IMR-90 (cell line): ENCODE data around the gene NEIL1. TPM values are rescaled to one million over a fixed set of nuclear protein-coding genes. Genes with fewer than 3 reads are reported as not detected.

Source experiments
- ATAC-seq: fragments of 200-7000 bp; cut with Tn5 transposase; 2 replicates; pipeline ENCODE4 v1.9.1; 2020; ENCODE audit warnings: low read depth, mild to moderate bottlenecking, moderate library complexity
- BruUV-seq: library from RNA; stranded (reverse); fragments of 400-500 nt; replicated peaks from 2 replicates; lab custom pipeline; 2021; lab: Mats Ljungman, UMichigan
- CTCF ChIA-PET: fragments of 300-600 bp; formaldehyde crosslinking; extraction: SDS; loops from one replicate; lab custom pipeline; 2021; ENCODE audit warnings: antibody characterized with exemption; lab: Yijun Ruan, JAX
- POLR2A ChIA-PET: fragments of 300-600 bp; sonication (Branson Sonifier 250); formaldehyde crosslinking; loops from one replicate; lab custom pipeline; 2022; ENCODE audit warnings: antibody characterized with exemption; ENCODE audit not compliant: unreplicated experiment; lab: Charles Lee
- DNase-seq: peaks from one replicate; pipeline ENCODE4 v3.0.0; 2013
- H2AFZ ChIP-seq: replicated peaks from 2 replicates; pipeline ENCODE3; 2013; ENCODE audit warnings: low read length, mild to moderate bottlenecking; ENCODE audit not compliant: poor library complexity
- H2AK5ac ChIP-seq: 2 replicates; pipeline ENCODE4 v1.6.1; 2013; ENCODE audit warnings: low read depth, low read length, inconsistent platforms
- H2AK9ac ChIP-seq: replicated peaks from 2 replicates; pipeline ENCODE3; 2013; ENCODE audit warnings: mild to moderate bottlenecking, low read depth, low read length, moderate library complexity; ENCODE audit not compliant: poor library complexity
- H2BK120ac ChIP-seq: 2 replicates; pipeline ENCODE4 v1.6.1; 2013; ENCODE audit warnings: low read depth, low read length, inconsistent platforms
- H2BK15ac ChIP-seq: 3 replicates; pipeline ENCODE4 v1.6.1; 2013; ENCODE audit warnings: low read depth, low read length, inconsistent platforms
- H2BK20ac ChIP-seq: 2 replicates; pipeline ENCODE4 v1.6.1; 2013; ENCODE audit warnings: low read depth, mild to moderate bottlenecking, inconsistent platforms, low read length, moderate library complexity
- H2BK5ac ChIP-seq: 2 replicates; pipeline ENCODE4 v1.6.1; 2013; ENCODE audit warnings: mild to moderate bottlenecking, low read depth, low read length, inconsistent platforms; ENCODE audit not compliant: poor library complexity, severe bottlenecking
- H3K14ac ChIP-seq: replicated peaks from 2 replicates; pipeline ENCODE4 v1.6.1; 2013; ENCODE audit warnings: low read depth, low read length, inconsistent platforms
- H3K18ac ChIP-seq: 2 replicates; pipeline ENCODE4 v1.6.1; 2013; ENCODE audit warnings: low read depth, low read length, control low read depth
- H3K23ac ChIP-seq: 2 replicates; pipeline ENCODE4 v1.6.1; 2013; ENCODE audit warnings: low read depth, low read length, inconsistent platforms
- H3K27ac ChIP-seq: 2 replicates; pipeline ENCODE4 v1.5.1; 2013; ENCODE audit warnings: mild to moderate bottlenecking, control low read depth, low read length; ENCODE audit not compliant: insufficient read depth
- H3K27me3 ChIP-seq: 2 replicates; pipeline ENCODE4 v1.6.1; 2013; ENCODE audit warnings: low read length; ENCODE audit not compliant: control insufficient read depth, insufficient read depth
- H3K36me3 ChIP-seq: 2 replicates; pipeline ENCODE4 v1.6.1; 2013; ENCODE audit warnings: low read length, mixed read lengths; ENCODE audit not compliant: control insufficient read depth, insufficient read depth
- H3K4ac ChIP-seq: 2 replicates; pipeline ENCODE4 v1.6.1; 2013; ENCODE audit warnings: low read depth, low read length, inconsistent platforms
- H3K4me1 ChIP-seq: 2 replicates; pipeline ENCODE4 v1.6.1; 2013; ENCODE audit warnings: low read length, mixed read lengths; ENCODE audit not compliant: control insufficient read depth, insufficient read depth
- H3K4me2 ChIP-seq: 2 replicates; pipeline ENCODE4 v1.6.1; 2013; ENCODE audit warnings: low read depth, mild to moderate bottlenecking, control low read depth, low read length, moderate library complexity
- H3K4me3 ChIP-seq: 2 replicates; pipeline ENCODE4 v1.5.1; 2013; ENCODE audit warnings: low read depth, mild to moderate bottlenecking, control low read depth, low read length, moderate library complexity; ENCODE audit not compliant: insufficient read depth
- H3K56ac ChIP-seq: 2 replicates; pipeline ENCODE4 v1.6.1; 2013; ENCODE audit warnings: low read length, inconsistent platforms; ENCODE audit not compliant: insufficient read depth; ENCODE audit errors: extremely low read depth
- H3K79me1 ChIP-seq, 2 experiments: 2 replicates each; pipeline ENCODE4 v1.6.1; 2013; ENCODE audit warnings: low read length in 2 of 2, inconsistent platforms in 1 of 2, low read depth in 1 of 2
- H3K9ac ChIP-seq: 2 replicates; pipeline ENCODE4 v1.6.1; 2013; ENCODE audit warnings: low read depth, low read length, control low read depth
- H3K9me1 ChIP-seq: 2 replicates; pipeline ENCODE4 v1.6.1; 2013; ENCODE audit warnings: low read length, inconsistent platforms; ENCODE audit not compliant: insufficient read depth
- H3K9me3 ChIP-seq: 2 replicates; pipeline ENCODE4 v1.6.1; 2013; ENCODE audit warnings: low read length; ENCODE audit not compliant: control insufficient read depth, insufficient read depth
- H4K20me1 ChIP-seq: 2 replicates; pipeline ENCODE4 v1.6.1; 2013; ENCODE audit warnings: low read length, inconsistent platforms; ENCODE audit not compliant: insufficient read depth
- H4K5ac ChIP-seq: 2 replicates; pipeline ENCODE4 v1.6.1; 2013; ENCODE audit warnings: mild to moderate bottlenecking, low read depth, low read length, control low read depth
- H4K8ac ChIP-seq, 2 experiments: 2 replicates each; pipeline ENCODE4 v1.6.1; 2013; ENCODE audit warnings: low read depth in 2 of 2, low read length in 2 of 2, control low read depth in 1 of 2, inconsistent platforms in 1 of 2
- H4K91ac ChIP-seq: 2 replicates; pipeline ENCODE4 v1.6.1; 2013; ENCODE audit warnings: low read depth, low read length, inconsistent platforms; ENCODE audit not compliant: insufficient read depth
- CEBPB ChIP-seq: IDR thresholded peaks from 2 replicates; pipeline ENCODE4 v1.6.1; 2012; ENCODE audit warnings: low read depth, low read length, improper control_type of control experiment
- CHD1 ChIP-seq: IDR thresholded peaks from 2 replicates; pipeline ENCODE4 v1.6.1; 2012; ENCODE audit warnings: low read depth, low read length, improper control_type of control experiment
- FOS ChIP-seq: fragments of 150-350 bp; IDR thresholded peaks from 2 replicates; pipeline ENCODE4 v1.6.1; 2016; ENCODE audit warnings: low read depth, low read length
- MAZ ChIP-seq: IDR thresholded peaks from 2 replicates; pipeline ENCODE4 v1.6.1; 2012; ENCODE audit warnings: low read depth, mild to moderate bottlenecking, low read length, improper control_type of control experiment, moderate library complexity, borderline replicate concordance
- MXI1 ChIP-seq: IDR thresholded peaks from 2 replicates; pipeline ENCODE4 v1.6.1; 2012; ENCODE audit warnings: low read depth, mild to moderate bottlenecking, low read length, moderate library complexity, borderline replicate concordance
- POLR2A ChIP-seq: IDR thresholded peaks from 2 replicates; pipeline ENCODE4 v1.6.1; 2012; ENCODE audit warnings: mild to moderate bottlenecking, low read depth, low read length
- RCOR1 ChIP-seq: IDR thresholded peaks from 2 replicates; pipeline ENCODE4 v1.6.1; 2012; ENCODE audit warnings: mild to moderate bottlenecking, low read length, improper control_type of control experiment; ENCODE audit not compliant: insufficient replicate concordance
- RFX5 ChIP-seq: IDR thresholded peaks from 2 replicates; pipeline ENCODE4 v1.8.0; 2012; ENCODE audit warnings: low read depth, mild to moderate bottlenecking, low read length, moderate library complexity
- WGBS, 2 experiments: methylation state at CpG; one replicate each; pipeline versions ENCODE4 v1.1.5 to v1.1.7; 2013; ENCODE audit warnings: missing lambda C conversion rate in 2 of 2; ENCODE audit not compliant: insufficient read length in 1 of 2; ENCODE audit errors: extremely low coverage in 2 of 2; 5-methylcytosine and 5-hydroxymethylcytosine counted together
- dilution Hi-C: fragments of 300-500 bp; cut with HindIII; formaldehyde crosslinking; loops from one replicate; pipeline ENCODE4 v1.14.3; 2018; ENCODE audit warnings: low sequenced_read_pairs; ENCODE audit not compliant: unreplicated experiment
- in situ Hi-C: fragments of 300-500 bp; cut with MboI; formaldehyde crosslinking; loops from 3 replicates; pipeline ENCODE4 v1.14.3; 2019; ENCODE audit warnings: low sequenced_read_pairs, inconsistent platforms, mixed read lengths
- intact Hi-C: fragments of 100-400 bp; cut with micrococcal nuclease; formaldehyde crosslinking; loops from 2 replicates; pipeline ENCODE4 v1.10.0; 2022
- polyA plus RNA-seq, 3 experiments: library from polyadenylated mRNA; depleted of rRNA; stranded (reverse); fragments of >200 nt; gene quantifications; 2 replicates each; pipeline ENCODE4 v1.2.3, GENCODE V29; 2012; ENCODE audit warnings: low replicate concordance in 1 of 3
- total RNA-seq: library from RNA; depleted of rRNA; stranded (reverse); fragments of >200 nt; gene quantifications from 2 replicates; pipeline ENCODE4 v1.2.3, GENCODE V29; 2012
- TF ChIP-seq, protein P1 (sequence below): fragments of 150-350 bp; IDR thresholded peaks from 2 replicates; pipeline ENCODE4 v1.6.1; 2016; ENCODE audit warnings: low read depth, mild to moderate bottlenecking, low read length, moderate library complexity, borderline replicate concordance
- TF ChIP-seq, protein P2 (sequence below): fragments of 150-350 bp; IDR thresholded peaks from 2 replicates; pipeline ENCODE4 v1.6.1; 2017; ENCODE audit warnings: mild to moderate bottlenecking, antibody characterized with exemption, low read length, low read depth
- TF ChIP-seq, protein P3 (sequence below): conservative IDR thresholded peaks from 2 replicates; pipeline ENCODE4 v1.5.1; 2012; ENCODE audit warnings: mild to moderate bottlenecking, low read depth, low read length, improper control_type of control experiment

The NEIL1 gene
- total and polyA plus RNA-seq, 2 of the 4 experiments (the other 2 are of a cell fraction), result 1.1 to 3.6 TPM

DNA sequence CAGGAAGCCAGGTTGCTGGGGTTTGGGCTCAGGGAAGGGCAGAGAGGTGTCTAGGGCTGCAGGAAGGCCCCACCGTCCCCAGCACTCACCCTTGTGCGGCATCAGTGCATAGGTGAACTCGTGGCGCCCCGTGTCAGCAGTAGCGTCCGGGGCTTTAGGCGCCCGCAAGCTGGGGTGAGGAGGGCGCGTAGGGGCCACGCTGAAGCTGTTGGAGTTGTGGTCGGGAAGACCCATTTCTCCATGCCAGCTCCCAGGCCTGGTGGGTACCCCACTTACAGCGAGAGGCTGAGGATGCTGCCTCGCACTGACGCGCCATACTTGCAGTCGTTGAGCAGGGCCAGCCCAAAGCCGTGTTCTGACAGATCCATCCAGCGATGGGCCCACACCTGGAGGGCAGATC, 9.7 kb downstream of the NEIL1 start:
- intact Hi-C loops (no loop called here), dilution Hi-C loops (no loop called here), in situ Hi-C loops (no loop called here)
- H3K14ac ChIP-seq, result no peak overlapping the region
- no peaks in the 10 kb centered on the region for H3K4me1 ChIP-seq
- H2AFZ ChIP-seq, result no peak overlapping the region
- no peak overlapping the region for H3K18ac ChIP-seq
- ATAC-seq, result no peak
- no peak overlapping the region for H3K4me3 ChIP-seq
- no peak overlapping the region for H2BK20ac ChIP-seq
- peak overlapping the region; percentile 5 for H2AK9ac ChIP-seq
- no peak overlapping the region for H3K27ac ChIP-seq
- H4K20me1 ChIP-seq, result no peaks in the 10 kb centered on the region
- no peak overlapping the region for H4K5ac ChIP-seq
- TF ChIP-seq, protein P1, sequence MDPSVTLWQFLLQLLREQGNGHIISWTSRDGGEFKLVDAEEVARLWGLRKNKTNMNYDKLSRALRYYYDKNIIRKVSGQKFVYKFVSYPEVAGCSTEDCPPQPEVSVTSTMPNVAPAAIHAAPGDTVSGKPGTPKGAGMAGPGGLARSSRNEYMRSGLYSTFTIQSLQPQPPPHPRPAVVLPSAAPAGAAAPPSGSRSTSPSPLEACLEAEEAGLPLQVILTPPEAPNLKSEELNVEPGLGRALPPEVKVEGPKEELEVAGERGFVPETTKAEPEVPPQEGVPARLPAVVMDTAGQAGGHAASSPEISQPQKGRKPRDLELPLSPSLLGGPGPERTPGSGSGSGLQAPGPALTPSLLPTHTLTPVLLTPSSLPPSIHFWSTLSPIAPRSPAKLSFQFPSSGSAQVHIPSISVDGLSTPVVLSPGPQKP, result no peak
- TF ChIP-seq RCOR1 (no peak), MXI1 (no peak), POLR2A (no peak), CEBPB (no peak), CHD1 (no peak), FOS (no peak), RFX5 (no peak), MAZ (no peak)
- TF ChIP-seq, protein P2, sequence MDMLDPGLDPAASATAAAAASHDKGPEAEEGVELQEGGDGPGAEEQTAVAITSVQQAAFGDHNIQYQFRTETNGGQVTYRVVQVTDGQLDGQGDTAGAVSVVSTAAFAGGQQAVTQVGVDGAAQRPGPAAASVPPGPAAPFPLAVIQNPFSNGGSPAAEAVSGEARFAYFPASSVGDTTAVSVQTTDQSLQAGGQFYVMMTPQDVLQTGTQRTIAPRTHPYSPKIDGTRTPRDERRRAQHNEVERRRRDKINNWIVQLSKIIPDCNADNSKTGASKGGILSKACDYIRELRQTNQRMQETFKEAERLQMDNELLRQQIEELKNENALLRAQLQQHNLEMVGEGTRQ, result no peak
- TF ChIP-seq, protein P3, sequence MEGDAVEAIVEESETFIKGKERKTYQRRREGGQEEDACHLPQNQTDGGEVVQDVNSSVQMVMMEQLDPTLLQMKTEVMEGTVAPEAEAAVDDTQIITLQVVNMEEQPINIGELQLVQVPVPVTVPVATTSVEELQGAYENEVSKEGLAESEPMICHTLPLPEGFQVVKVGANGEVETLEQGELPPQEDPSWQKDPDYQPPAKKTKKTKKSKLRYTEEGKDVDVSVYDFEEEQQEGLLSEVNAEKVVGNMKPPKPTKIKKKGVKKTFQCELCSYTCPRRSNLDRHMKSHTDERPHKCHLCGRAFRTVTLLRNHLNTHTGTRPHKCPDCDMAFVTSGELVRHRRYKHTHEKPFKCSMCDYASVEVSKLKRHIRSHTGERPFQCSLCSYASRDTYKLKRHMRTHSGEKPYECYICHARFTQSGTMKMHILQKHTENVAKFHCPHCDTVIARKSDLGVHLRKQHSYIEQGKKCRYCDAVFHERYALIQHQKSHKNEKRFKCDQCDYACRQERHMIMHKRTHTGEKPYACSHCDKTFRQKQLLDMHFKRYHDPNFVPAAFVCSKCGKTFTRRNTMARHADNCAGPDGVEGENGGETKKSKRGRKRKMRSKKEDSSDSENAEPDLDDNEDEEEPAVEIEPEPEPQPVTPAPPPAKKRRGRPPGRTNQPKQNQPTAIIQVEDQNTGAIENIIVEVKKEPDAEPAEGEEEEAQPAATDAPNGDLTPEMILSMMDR, result no peak
- no peaks in the 10 kb centered on the region for H3K27me3 ChIP-seq
- no peak overlapping the region for H2BK120ac ChIP-seq
- H3K4me2 ChIP-seq, result no peak overlapping the region
- H4K91ac ChIP-seq, result no peak overlapping the region
- no peak overlapping the region for H3K56ac ChIP-seq
- H3K9me1 ChIP-seq, result peaks cover 11% of the 10 kb centered on the region
- H3K9ac ChIP-seq, result no peak overlapping the region
- no peak overlapping the region for H2AK5ac ChIP-seq
- CTCF ChIA-PET, result no interaction called here
- DNase-seq, result no peak
- H2BK15ac ChIP-seq, result no peak overlapping the region
- WGBS, 2 experiments, result 96% methylated on average over 20 of the region's 20 CpGs; no CpG with 5 or more reads in 1 of the 2 experiments
- no peak overlapping the region for H2BK5ac ChIP-seq
- no peaks in the 10 kb centered on the region for H3K9me3 ChIP-seq
- H3K23ac ChIP-seq, result no peak overlapping the region
- peaks cover 52% of the 10 kb centered on the region for H3K36me3 ChIP-seq
- H4K8ac ChIP-seq, result no peak overlapping the region
- POLR2A ChIA-PET, result no interaction called here
- H3K79me1 ChIP-seq, result no peaks in the 10 kb centered on the region; a peak in 1 of 4 replicates
- no peak overlapping the region for H3K4ac ChIP-seq
- BruUV-seq, result no TSS peak
